WTC11 (cell line): ENCODE measurements around the gene C10orf71. TPM values are rescaled to one million over a fixed set of nuclear protein-coding genes. Genes with fewer than 3 reads are reported as not detected.

Experiments used
- ATAC-seq: fragments of 200-7000 bp; cut with Tn5 transposase; 2 replicates; pipeline ENCODE4 v1.10.0; 2021; ENCODE audit warnings: mild to moderate bottlenecking, moderate library complexity
- CTCF ChIA-PET: fragments of 300-600 bp; sonication (Branson Sonifier 250); formaldehyde crosslinking; loops from one replicate; lab custom pipeline; 2021; ENCODE audit warnings: antibody characterized with exemption; lab: Charles Lee
- POLR2A ChIA-PET: fragments of 350-600 bp; sonication (Branson Sonifier 250); formaldehyde crosslinking; loops from one replicate; lab custom pipeline; 2021; ENCODE audit warnings: antibody characterized with exemption; lab: Charles Lee
- DNase-seq: peaks from one replicate; pipeline ENCODE4 v3.0.0; 2021; ENCODE audit warnings: low spot score
- H3K27ac Mint-ChIP-seq: 2 replicates; pipeline ENCODE4 v1.8.0; 2021; ENCODE audit warnings: mixed read lengths
- H3K27me3 Mint-ChIP-seq: 2 replicates; pipeline ENCODE4 v1.8.0; 2021; ENCODE audit warnings: low read depth, mild to moderate bottlenecking, moderate library complexity, mixed read lengths
- H3K36me3 Mint-ChIP-seq: 2 replicates; pipeline ENCODE4 v1.8.0; 2021; ENCODE audit warnings: mixed read lengths
- H3K4me1 Mint-ChIP-seq: 2 replicates; pipeline ENCODE4 v1.8.0; 2022; ENCODE audit warnings: mixed read lengths
- H3K4me3 Mint-ChIP-seq: 2 replicates; pipeline ENCODE4 v1.8.0; 2021; ENCODE audit warnings: mild to moderate bottlenecking, moderate library complexity, mixed read lengths
- H3K9me3 Mint-ChIP-seq: 2 replicates; pipeline ENCODE4 v1.8.0; 2021; ENCODE audit warnings: mixed read lengths
- AFF4 ChIP-seq: sonication (generic); formaldehyde crosslinking; IDR thresholded peaks from 2 replicates; pipeline ENCODE4 v1.8.1; 2023; ENCODE audit warnings: mild to moderate bottlenecking, missing genetic modification reagents, borderline replicate concordance
- ERG ChIP-seq: fragments of 250-450 bp; sonication (Bioruptor Pico); IDR thresholded peaks from 2 replicates; pipeline ENCODE4 v1.8.0; 2021; ENCODE audit warnings: mild to moderate bottlenecking
- FOXP1 ChIP-seq: sonication (generic); formaldehyde crosslinking; IDR thresholded peaks from 2 replicates; pipeline ENCODE4 v1.8.0; 2022; ENCODE audit warnings: missing genetic modification reagents, mild to moderate bottlenecking, moderate library complexity, borderline replicate concordance
- GABPB1 ChIP-seq: sonication (generic); formaldehyde crosslinking; IDR thresholded peaks from 2 replicates; pipeline ENCODE4 v1.8.1; 2023; ENCODE audit warnings: mild to moderate bottlenecking, missing genetic modification reagents
- MAX ChIP-seq: sonication (generic); formaldehyde crosslinking; IDR thresholded peaks from 2 replicates; pipeline ENCODE4 v1.8.0; 2022; ENCODE audit warnings: mild to moderate bottlenecking, missing genetic modification reagents
- OVOL2 ChIP-seq: fragments of 250-450 bp; sonication (Bioruptor Pico); IDR thresholded peaks from 2 replicates; pipeline ENCODE4 v1.9.0; 2021; ENCODE audit warnings: mild to moderate bottlenecking, borderline replicate concordance
- PREB ChIP-seq: sonication (generic); formaldehyde crosslinking; IDR thresholded peaks from 2 replicates; pipeline ENCODE4 v1.8.1; 2022; ENCODE audit warnings: mild to moderate bottlenecking, missing genetic modification reagents, moderate library complexity, borderline replicate concordance
- RORB ChIP-seq: fragments of 250-450 bp; sonication (Bioruptor Pico); IDR thresholded peaks from 2 replicates; pipeline ENCODE4 v1.9.0; 2021; ENCODE audit warnings: mild to moderate bottlenecking
- ZNF263 ChIP-seq: sonication (generic); formaldehyde crosslinking; IDR thresholded peaks from 2 replicates; pipeline ENCODE4 v1.8.1; 2022; ENCODE audit warnings: low read depth, mild to moderate bottlenecking, moderate library complexity, missing genetic modification reagents
- ZNF281 ChIP-seq: sonication (generic); formaldehyde crosslinking; IDR thresholded peaks from 2 replicates; pipeline ENCODE4 v1.8.0; 2023; ENCODE audit warnings: mild to moderate bottlenecking, missing genetic modification reagents
- total RNA-seq: library from RNA; stranded (reverse); gene quantifications from 3 replicates; pipeline ENCODE4 v1.2.3, GENCODE V29; 2021

Gene C10orf71
- total RNA-seq, 1 experiment from 2014 or later = not detected

GRCh38 chr10:49357910-49358309 is 58.9 kb downstream of the C10orf71 start:
- ChIA-PET POLR2A (interaction anchor here (0.6 kb wide), 1 partner anchor 259 kb away, joined by 3 read pairs; no protein-coding TSS in a partner anchor), CTCF (interaction anchor here (0.6 kb wide), 2 partner anchors 71 to 447 kb away, joined by 3 read pairs; no protein-coding TSS in a partner anchor)
- Mint-ChIP-seq H3K36me3 (no peaks in the 10 kb centered on the region), H3K27ac (no peak overlapping the region), H3K4me1 (peaks cover 25% of the 10 kb centered on the region), H3K4me3 (no peak overlapping the region), H3K27me3 (peaks cover 2% of the 10 kb centered on the region; the same call in 1 of the 2 replicates), H3K9me3 (peaks cover 10% of the 10 kb centered on the region)
- DNase-seq (no peak), ATAC-seq (no peak)
- no peak for TF ChIP-seq RORB (CRISPR knock-in tag)
- TF ChIP-seq ERG (CRISPR knock-in tag) = no peak
- TF ChIP-seq ZNF263 (CRISPR knock-in tag) = no peak
- no peak for TF ChIP-seq OVOL2 (CRISPR knock-in tag)
- TF ChIP-seq GABPB1 (CRISPR knock-in tag) = no peak
- TF ChIP-seq PREB = no peak
- TF ChIP-seq FOXP1 (CRISPR knock-in tag) = no peak

GRCh38 chr10:49359349-49360270 is 60.6 kb downstream of the C10orf71 start:
- Mint-ChIP-seq H3K4me3 (no peak overlapping the region), H3K4me1 (peaks cover 21% of the 10 kb centered on the region), H3K27ac (peak overlapping the region; percentile 41; the same call in 1 of the 2 replicates), H3K36me3 (no peaks in the 10 kb centered on the region), H3K9me3 (peaks cover 10% of the 10 kb centered on the region), H3K27me3 (peaks cover 2% of the 10 kb centered on the region; the same call in 1 of the 2 replicates)
- no peak for TF ChIP-seq MAX (CRISPR knock-in tag)
- TF ChIP-seq AFF4 (CRISPR knock-in tag) = peak; percentile 38; the same call in 1 of the 2 replicates
- peak; percentile 73 for TF ChIP-seq ZNF281
- ChIA-PET CTCF (interaction anchor here (0.9 to 2.1 kb wide), 4 partner anchors 48 to 153 kb away, joined by 3 to 15 read pairs (median 3); no protein-coding TSS in a partner anchor), POLR2A (interaction anchor here (0.6 kb wide), 1 partner anchor 19 kb away, joined by 11 read pairs; no protein-coding TSS in a partner anchor)
- ATAC-seq (peak; percentile 89), DNase-seq (peak; percentile 39)
